HG02852 (cell line): Measurements from ENCODE around the gene MIGA2.

Source experiments
- ATAC-seq: cut with Tn5 transposase; IDR thresholded peaks from one replicate; pipeline ENCODE4 v1.9.1; 2021; ENCODE audit warnings: mild to moderate bottlenecking, moderate library complexity; ENCODE audit not compliant: unreplicated experiment

Gene MIGA2

DNA sequence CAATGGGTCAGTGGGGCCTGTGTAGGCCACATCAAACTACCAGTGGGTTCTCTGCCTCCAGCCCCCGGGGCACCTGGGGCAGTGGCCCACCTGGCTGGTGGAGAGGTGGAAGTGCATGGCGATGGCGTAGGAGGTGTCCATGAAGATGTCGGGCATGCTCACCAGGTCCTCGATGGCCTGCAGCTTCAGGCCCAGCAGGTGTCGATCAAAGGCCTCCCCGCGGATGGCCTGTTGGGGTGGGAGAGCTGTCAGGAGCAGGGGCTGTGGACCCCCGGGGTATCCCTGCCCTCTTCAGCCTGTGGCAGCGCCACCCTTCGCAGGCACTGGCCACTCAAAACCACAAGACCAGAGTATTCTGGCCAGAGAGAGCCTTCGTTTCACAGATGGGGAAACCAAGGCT lies 59.5 kb downstream of the MIGA2 start:
- no peak for ATAC-seq

- no peak for ATAC-seq
Measured at GRCh38 chr9:129097671-129098306, 61.4 kb downstream of the MIGA2 start.

DNA sequence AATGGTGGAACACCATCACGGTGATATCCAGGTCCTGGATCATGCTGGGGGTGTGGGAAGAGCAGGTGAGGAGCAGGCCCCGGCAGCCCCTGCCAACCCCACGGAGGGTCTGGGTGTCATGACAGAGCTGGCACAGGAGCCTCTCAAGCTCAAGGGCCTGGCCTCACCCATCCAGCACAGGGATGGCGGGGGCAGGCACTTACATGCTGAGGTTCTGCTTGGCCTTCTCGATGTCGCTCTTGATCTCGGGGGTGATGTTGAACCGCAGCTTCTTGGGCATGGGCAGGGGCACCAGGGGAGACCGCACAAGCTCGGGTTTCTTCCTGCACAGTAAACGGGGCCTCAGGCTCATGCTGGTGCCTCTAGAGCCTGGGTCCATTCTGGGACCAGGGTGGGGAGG lies 61.9 kb downstream of the MIGA2 start:
- ATAC-seq: no peak

- ATAC-seq: no peak
Measured at GRCh38 chr9:129100383-129101169, 64.2 kb downstream of the MIGA2 start.

DNA sequence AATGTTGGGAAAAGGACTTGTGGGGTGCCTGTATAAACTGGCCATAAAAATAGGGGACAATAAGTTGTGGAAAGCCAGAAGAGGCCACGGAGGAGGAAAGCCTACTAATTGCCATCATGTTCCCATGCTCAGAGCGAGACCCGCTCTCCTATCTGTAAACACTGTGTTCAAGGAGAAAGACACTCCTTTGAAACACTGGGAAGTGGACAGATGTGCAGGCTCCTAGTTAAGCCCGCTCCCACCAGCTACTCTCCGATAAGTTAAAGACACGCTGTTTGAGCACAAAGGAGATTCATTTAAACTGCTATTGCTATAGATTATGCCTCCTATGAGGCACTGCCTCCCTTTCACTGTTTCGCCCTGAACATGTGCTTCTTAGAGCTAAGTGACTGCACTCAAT lies 64.9 kb downstream of the MIGA2 start:
- ATAC-seq: no peak

DNA sequence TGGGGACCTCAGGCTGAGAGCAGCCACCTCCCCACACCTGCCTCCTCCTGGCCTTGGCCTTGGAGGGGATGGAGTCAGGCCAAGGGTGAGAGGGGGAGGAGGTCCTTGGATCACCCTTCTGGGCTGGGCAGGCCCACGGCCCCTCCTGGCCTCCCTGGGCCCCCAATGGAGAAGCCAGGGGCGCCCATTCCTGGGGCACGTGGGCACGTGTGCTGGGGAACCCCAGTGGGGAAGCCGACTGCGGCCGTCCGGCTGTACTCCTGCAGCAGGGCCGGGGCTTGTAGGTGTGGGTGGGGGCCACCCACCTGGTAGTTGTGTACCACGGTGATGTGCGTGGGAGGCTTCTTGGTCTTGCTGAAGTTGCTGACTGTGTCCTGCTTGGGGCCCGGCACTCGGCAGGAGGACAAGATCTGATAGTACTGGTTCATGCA lies 65.7 kb downstream of the MIGA2 start:
- no peak for ATAC-seq

GRCh38 chr9:129102791-129103594 lies 66.6 kb downstream of the MIGA2 start:
- no peak for ATAC-seq

- ATAC-seq: no peak
Measured at GRCh38 chr9:129103595-129103965, 67.2 kb downstream of the MIGA2 start.

GRCh38 chr9:129104051-129104450 lies 67.6 kb downstream of the MIGA2 start:
- ATAC-seq: no peak

- ATAC-seq: no peak
Measured at GRCh38 chr9:129105857-129106694, 69.7 kb downstream of the MIGA2 start.

- no peak for ATAC-seq
Measured at GRCh38 chr9:129107651-129108050, 71.2 kb downstream of the MIGA2 start.

- no peak for ATAC-seq
Measured at GRCh38 chr9:129108083-129108804, 71.8 kb downstream of the MIGA2 start.

DNA sequence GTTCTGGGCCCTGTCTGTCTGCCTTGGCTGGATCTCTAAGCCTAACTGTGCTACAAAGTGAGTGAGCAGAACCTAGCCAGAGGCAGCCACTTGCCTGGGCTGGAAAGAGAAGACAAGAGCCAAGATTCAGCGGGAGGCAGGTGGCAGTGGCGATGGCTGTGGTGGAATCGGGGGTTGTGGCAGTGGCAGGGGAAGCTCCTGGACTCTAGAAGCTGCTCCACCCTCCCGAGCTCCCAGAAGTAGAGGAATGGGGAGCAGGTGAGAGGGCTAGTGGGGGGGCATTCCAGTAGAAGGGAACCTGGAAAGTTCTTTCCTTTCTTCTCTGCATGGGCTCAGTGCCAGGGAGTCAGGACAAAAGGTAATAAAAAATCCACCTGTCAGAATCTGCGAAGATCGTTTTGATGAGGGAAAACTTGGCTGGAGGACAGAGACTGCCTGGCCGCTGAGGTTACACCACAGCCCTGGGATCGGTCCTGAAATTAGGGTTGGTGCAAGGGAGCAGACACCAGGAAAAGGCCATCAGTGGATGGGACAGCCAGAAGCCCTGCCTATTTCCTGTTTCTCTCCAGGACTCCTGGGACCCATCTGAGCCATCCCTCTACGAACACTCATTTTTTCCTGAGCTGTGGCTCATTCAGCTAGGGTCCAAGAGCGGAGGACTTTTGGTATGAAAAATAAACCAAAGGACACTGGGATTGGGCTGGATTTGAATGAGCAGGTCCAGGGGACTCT lies 72.5 kb downstream of the MIGA2 start:
- ATAC-seq: no peak

DNA sequence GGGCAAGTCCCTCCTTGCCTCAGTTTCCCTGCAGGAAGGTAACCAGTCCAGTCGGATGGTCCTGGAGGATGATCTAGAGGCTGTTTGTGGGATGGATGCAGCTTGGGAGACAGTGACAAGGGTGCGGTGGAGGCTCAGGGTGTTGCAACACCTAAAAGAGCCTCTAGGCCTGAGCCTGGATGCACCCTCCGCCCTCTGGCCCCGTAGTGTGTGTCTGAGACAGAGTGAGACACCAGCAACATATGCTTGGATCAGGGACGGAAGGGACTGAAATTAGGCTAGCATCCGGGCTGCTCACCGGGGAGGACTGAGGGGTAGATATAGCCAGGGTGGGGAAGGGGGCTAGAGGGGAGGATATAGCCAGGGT lies 73.1 kb downstream of the MIGA2 start:
- ATAC-seq: no peak

GRCh38 chr9:129109952-129110739 lies 73.7 kb downstream of the MIGA2 start:
- ATAC-seq: peak; percentile 3

DNA sequence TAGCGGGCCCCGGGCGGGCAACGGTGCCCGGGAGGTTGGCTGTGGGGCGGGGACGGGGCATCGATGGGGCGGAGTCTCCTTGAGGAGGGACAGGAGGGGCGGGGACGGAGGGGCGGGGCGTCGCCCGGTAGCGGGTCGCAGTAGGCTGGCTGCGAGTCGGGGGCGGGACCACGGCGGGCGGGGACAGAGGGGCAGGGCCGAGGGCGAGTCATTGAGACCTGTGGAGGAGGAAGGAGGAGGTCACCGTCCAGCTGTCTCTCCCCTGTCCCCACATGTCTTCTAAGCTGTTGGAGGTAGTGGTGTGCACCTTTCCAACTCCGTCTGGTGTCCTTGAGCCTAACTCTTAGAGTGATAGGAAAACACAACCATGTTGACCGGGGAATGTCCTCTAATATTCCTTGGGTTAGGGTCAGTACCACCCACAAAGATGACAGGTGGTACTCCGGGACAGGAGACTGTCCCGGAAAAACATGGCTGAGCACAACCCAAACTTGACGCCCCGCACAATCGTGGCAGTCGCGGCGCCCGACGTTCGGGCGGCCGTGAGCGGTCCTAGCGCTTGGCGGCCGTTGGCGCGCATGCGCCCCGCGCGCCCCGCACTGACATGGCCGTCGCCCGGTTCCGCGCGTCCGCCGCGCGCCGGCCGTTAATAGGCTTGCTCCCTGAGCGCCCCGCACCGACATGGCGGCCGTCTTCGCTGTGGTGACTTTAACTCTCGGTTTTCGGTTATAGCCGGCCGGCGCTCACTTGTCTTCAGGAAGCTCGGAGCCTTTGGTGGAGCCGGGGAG lies 74.5 kb downstream of the MIGA2 start, which contains the start of the genes CRAT and PTPA:
TSS of gene CRAT (minus strand) at position 54 of the 788 bp plus-strand sequence. CDS start 284 bp downstream, outside the sequence.
TSS of gene PTPA (plus strand) at position 676 of the 788 bp plus-strand sequence. CDS start 186 bp downstream, outside the sequence.
- peak; percentile 76 for ATAC-seq

DNA sequence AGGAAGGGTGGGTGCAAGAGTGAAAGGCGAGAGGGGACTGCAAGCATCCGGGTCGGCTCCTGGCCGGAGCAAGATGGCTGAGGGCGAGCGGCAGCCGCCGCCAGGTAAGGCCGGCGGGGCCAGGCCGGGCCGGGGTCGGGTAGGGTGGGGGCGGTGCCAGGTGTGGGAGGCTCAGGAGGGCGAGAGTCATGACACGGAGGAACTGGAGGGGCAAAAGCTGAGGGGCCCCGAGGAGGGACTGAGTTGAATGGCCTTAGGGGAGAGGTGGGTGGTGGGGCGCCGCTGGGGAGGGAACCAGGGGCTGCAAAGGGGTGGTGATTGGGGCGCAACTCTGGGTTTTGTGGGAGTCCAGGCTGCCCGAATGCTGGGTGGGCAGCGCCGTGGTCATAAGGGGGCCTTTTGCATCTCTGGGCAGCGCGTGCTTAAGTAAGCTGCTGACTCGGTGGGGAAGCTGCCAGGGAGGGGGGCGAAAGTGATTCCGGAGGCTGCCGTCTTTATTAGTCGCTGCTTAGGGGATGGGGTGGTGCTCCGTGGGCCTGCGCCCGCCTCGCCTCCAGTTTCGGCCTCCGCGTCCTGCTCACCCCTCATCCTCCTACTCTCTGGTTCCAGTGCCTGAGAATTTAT lies 75.2 kb downstream of the MIGA2 start:
- no peak for ATAC-seq
